Endothelial cell of umbilical vein (primary cell): ENCODE results near the gene HID1. TPM values are rescaled to one million over a fixed set of nuclear protein-coding genes. Genes with fewer than 3 reads are reported as not detected.

Source experiments
- BruUV-seq: library from RNA; stranded (reverse); fragments of 400-500 nt; replicated peaks from 2 replicates; lab custom pipeline; 2021; lab: Mats Ljungman, UMichigan
- CTCF ChIA-PET: fragments of 300-600, 350-600 bp; sonication (Branson Sonifier 250); formaldehyde crosslinking; loops from one replicate; lab custom pipeline; 2021; ENCODE audit warnings: antibody characterized with exemption, inconsistent platforms; lab: Charles Lee
- POLR2A ChIA-PET: fragments of 300-600, 350-600 bp; sonication (Branson Sonifier 250); formaldehyde crosslinking; loops from one replicate; lab custom pipeline; 2021; ENCODE audit warnings: antibody characterized with exemption, inconsistent platforms; lab: Charles Lee
- DNase-seq: peaks from one replicate; pipeline ENCODE4 v3.0.0-alpha.2; 2011; ENCODE audit warnings: low read depth, low spot score
- FAIRE-seq: peaks from 2 replicates; lab custom pipeline; 2011; peaks lifted over from hg19 to GRCh38; lab: Jason Lieb, UNC
- H2AFZ ChIP-seq: 2 replicates; pipeline ENCODE4 v1.6.0; 2012; ENCODE audit warnings: low read depth, low read length, control low read depth, inconsistent platforms
- H3K27ac ChIP-seq: 2 replicates; pipeline ENCODE4 v1.5.1; 2011; ENCODE audit warnings: low read depth, mild to moderate bottlenecking, control low read depth, low read length, moderate library complexity; ENCODE audit not compliant: insufficient read depth
- H3K27me3 ChIP-seq, 2 experiments: 2 replicates each; pipeline versions ENCODE4 v1.6.0 to v1.6.1; 2011; ENCODE audit warnings: low read length in 2 of 2, mixed read lengths in 1 of 2; ENCODE audit not compliant: control insufficient read depth in 2 of 2, insufficient read depth in 2 of 2
- H3K36me3 ChIP-seq, 2 experiments: 2 replicates in 1 of 2; 3 replicates in 1 of 2; pipeline ENCODE4 v1.5.1; 2011; ENCODE audit warnings: low read length in 2 of 2, mild to moderate bottlenecking in 1 of 2, moderate library complexity in 1 of 2; ENCODE audit not compliant: control insufficient read depth in 2 of 2, insufficient read depth in 2 of 2; ENCODE audit errors: extremely low read depth in 1 of 2
- H3K4me1 ChIP-seq: 3 replicates; pipeline ENCODE4 v1.5.1; 2011; ENCODE audit warnings: mild to moderate bottlenecking, low read length; ENCODE audit not compliant: control insufficient read depth, insufficient read depth; ENCODE audit errors: extremely low read depth
- H3K4me2 ChIP-seq: 2 replicates; pipeline ENCODE4 v1.6.1; 2011; ENCODE audit warnings: low read length, control low read depth, mixed read lengths; ENCODE audit not compliant: insufficient read depth
- H3K4me3 ChIP-seq, 3 experiments: fragments of 200-600 bp in 1 of 3; sonication (generic), shearing (Covaris generic) in 1 of 3; replicated peaks in 1 of 3; 2 replicates each; pipeline ENCODE4 v1.5.1; 2011 to 2016; ENCODE audit warnings: control low read depth in 3 of 3, low read length in 3 of 3, mild to moderate bottlenecking in 2 of 3, inconsistent platforms in 1 of 3, low read depth in 1 of 3, moderate library complexity in 1 of 3; ENCODE audit not compliant: insufficient read depth in 1 of 3
- H3K79me2 ChIP-seq: 2 replicates; pipeline ENCODE4 v1.6.0; 2012; ENCODE audit warnings: low read length, inconsistent platforms; ENCODE audit not compliant: control insufficient read depth, insufficient read depth
- H3K9ac ChIP-seq: replicated peaks from 2 replicates; pipeline ENCODE3; 2011; ENCODE audit warnings: low read length, control low read depth; ENCODE audit not compliant: insufficient read depth; ENCODE audit errors: extremely low read depth
- H3K9me1 ChIP-seq: replicated peaks from 3 replicates; pipeline ENCODE4 v1.6.0; 2011; ENCODE audit warnings: mild to moderate bottlenecking, low read length; ENCODE audit not compliant: control insufficient read depth, insufficient read depth; ENCODE audit errors: extremely low read depth
- H3K9me3 ChIP-seq: replicated peaks from 2 replicates; pipeline ENCODE4 v1.5.1; 2012; ENCODE audit warnings: low read length, inconsistent platforms; ENCODE audit not compliant: control insufficient read depth, insufficient read depth
- H4K20me1 ChIP-seq: replicated peaks from 2 replicates; pipeline ENCODE3; 2011; ENCODE audit warnings: mild to moderate bottlenecking, low read length; ENCODE audit not compliant: control insufficient read depth, insufficient read depth; ENCODE audit errors: extremely low read depth
- CTCF ChIP-seq, 2 donors: IDR thresholded peaks; 1 replicate in 1 of 2; 2 replicates in 1 of 2; pipeline ENCODE4 v1.5.1; 2011; ENCODE audit warnings: low read length in 2 of 2, mild to moderate bottlenecking in 2 of 2, moderate library complexity in 2 of 2, control low read depth in 1 of 2, inconsistent platforms in 1 of 2, low read depth in 1 of 2; ENCODE audit not compliant: insufficient read depth in 1 of 2; ENCODE audit errors: extremely low read depth in 1 of 2
- EZH2 ChIP-seq: IDR thresholded peaks from 2 replicates; pipeline ENCODE4 v1.6.1; 2012; ENCODE audit warnings: borderline replicate concordance, low read depth, mild to moderate bottlenecking, moderate library complexity, low read length, inconsistent platforms; ENCODE audit not compliant: severe bottlenecking
- GATA2 ChIP-seq: IDR thresholded peaks from 2 replicates; pipeline ENCODE4 v1.7.0; 2011; ENCODE audit warnings: low read depth, mild to moderate bottlenecking, moderate library complexity, mixed read lengths, low read length; ENCODE audit not compliant: insufficient read length, insufficient read depth
- JUN ChIP-seq: IDR thresholded peaks from 2 replicates; pipeline ENCODE4 v1.6.1; 2011; ENCODE audit warnings: borderline replicate concordance, low read depth; ENCODE audit not compliant: insufficient read length, insufficient read depth
- MAX ChIP-seq: IDR thresholded peaks from 2 replicates; pipeline ENCODE4 v1.6.1; 2011; ENCODE audit not compliant: insufficient read depth, insufficient read length
- POLR2AphosphoS5 ChIP-seq: IDR thresholded peaks from 2 replicates; pipeline ENCODE4 v1.6.1; 2012; ENCODE audit warnings: low read depth, mild to moderate bottlenecking, control low read depth, low read length, moderate library complexity; ENCODE audit not compliant: insufficient read depth
- dilution Hi-C: fragments of 300-500 bp; cut with MboI; formaldehyde crosslinking; loops from one replicate; pipeline ENCODE4 v1.15.0; 2019; ENCODE audit warnings: low sequenced_read_pairs; ENCODE audit not compliant: extremely low pct_ligation_motif_present
- intact Hi-C: fragments of 100-400 bp; cut with micrococcal nuclease; formaldehyde crosslinking; loops from one replicate; pipeline ENCODE4 v1.10.0; 2022
- polyA plus RNA-seq, 4 experiments: library from polyadenylated mRNA; depleted of rRNA in 3 of 4; stranded (reverse) in 3 of 4; unstranded in 1 of 4; fragments of >200 nt; gene quantifications; 2 replicates each; pipeline versions ENCODE4 v1.2.1 to v1.2.3, GENCODE V29; 2011 to 2012; ENCODE audit warnings: missing spikeins in 1 of 4
- total RNA-seq: library from RNA; stranded (reverse); gene quantifications from 2 replicates; pipeline ENCODE4 v1.2.3, GENCODE V29; 2021

The HID1 gene
- total and polyA plus RNA-seq, 2 donors (not counting 3 experiments of a cell fraction or from before 2014, with no cell fraction given) = 41.4 to 53.3 TPM

DNA sequence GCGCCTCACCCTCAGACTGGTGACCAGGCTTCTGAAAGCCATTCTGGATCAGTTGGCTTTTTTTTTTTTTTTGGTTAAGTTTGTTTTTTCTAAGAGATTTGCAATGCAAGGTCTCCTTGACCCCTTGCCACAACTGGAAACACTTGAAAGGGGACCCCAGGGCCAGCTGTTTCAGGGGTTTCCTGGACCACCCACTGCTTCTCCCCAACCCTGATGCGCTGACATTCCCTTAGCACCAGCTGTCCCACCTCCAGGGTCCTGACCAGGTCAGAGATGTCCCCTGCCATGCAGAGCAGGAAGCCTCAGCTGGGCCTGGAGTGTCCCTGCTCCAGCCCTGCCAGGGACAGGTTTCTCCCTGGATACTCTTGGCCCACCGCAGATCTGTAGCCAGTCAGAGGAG, 31.8 kb upstream of the HID1 start:
- no peaks in the 10 kb centered on the region for H4K20me1 ChIP-seq
- H3K9me3 ChIP-seq = no peaks in the 10 kb centered on the region
- no peak overlapping the region for H3K4me2 ChIP-seq
- H3K36me3 ChIP-seq = peaks cover 0 to 41% of the 10 kb centered on the region in 2 experiments
- no peak overlapping the region for H3K4me3 ChIP-seq
- H3K27ac ChIP-seq = no peak overlapping the region
- H3K9me1 ChIP-seq = no peaks in the 10 kb centered on the region
- FAIRE-seq (no peak), DNase-seq (no peak)
- intact Hi-C loops = no loop called here
- CTCF ChIA-PET = interaction anchor here (1.3 kb wide), 1 partner anchor 9 kb away, joined by 3 read pairs; no protein-coding TSS in a partner anchor
- no peaks in the 10 kb centered on the region for H3K79me2 ChIP-seq
- no TSS peak for BruUV-seq
- H3K27me3 ChIP-seq = no peaks in the 10 kb centered on the region
- dilution Hi-C loops = no loop called here
- no peak overlapping the region for H2AFZ ChIP-seq
- no peaks in the 10 kb centered on the region for H3K4me1 ChIP-seq
- POLR2A ChIA-PET = interaction anchor here (0.7 kb wide), 1 partner anchor 196 kb away, joined by 6 read pairs; no protein-coding TSS in a partner anchor
- no peak overlapping the region for H3K9ac ChIP-seq
- TF ChIP-seq GATA2 = no peak
- no peak for TF ChIP-seq MAX

GRCh38 chr17:75003957-75004355, 31.4 kb upstream of the HID1 start:
- Histone ChIP-seq H3K4me1 (no peaks in the 10 kb centered on the region), H3K79me2 (no peaks in the 10 kb centered on the region), H3K27me3 (no peaks in the 10 kb centered on the region), H2AFZ (no peak overlapping the region), H3K4me3 (no peak overlapping the region), H4K20me1 (no peaks in the 10 kb centered on the region), H3K9ac (no peak overlapping the region), H3K9me3 (no peaks in the 10 kb centered on the region), H3K36me3 (peaks cover 0 to 42% of the 10 kb centered on the region in 2 experiments), H3K4me2 (no peak overlapping the region), H3K27ac (no peak overlapping the region), H3K9me1 (no peaks in the 10 kb centered on the region)
- BruUV-seq = no TSS peak
- CTCF ChIA-PET = interaction anchor here (0.7 kb wide), 1 partner anchor 16 kb away, joined by 3 read pairs; no protein-coding TSS in a partner anchor
- no peak for FAIRE-seq
- DNase-seq = no peak
- intact Hi-C loops (no loop called here), dilution Hi-C loops (no loop called here)
- POLR2A ChIA-PET = no interaction called here
- TF ChIP-seq EZH2 (no peak), JUN (no peak), MAX (no peak), POLR2AphosphoS5 (no peak), CTCF (IDR thresholded peaks at IDR 0.05; ENCODE audit: extremely low read depth in 1 of 2, insufficient read depth in 1 of 2, low read depth in 1 of 2, low read length in 2 of 2) (no peak)
